ENCODE measurements around the gene OBSCN. TPM values are rescaled to one million over a fixed set of nuclear protein-coding genes. Genes with fewer than 3 reads are reported as not detected.

The OBSCN gene
- total and polyA plus RNA-seq, 2 donors (not counting 3 experiments of a cell fraction or from before 2014, with no cell fraction given), result 1.5 to 2.9 TPM

GRCh38 chr1:228264090-228264829 is 56.4 kb downstream of the OBSCN start:
- dilution Hi-C loops (cut with MboI; ENCODE audit: extremely low pct_ligation_motif_present, low sequenced_read_pairs), result no loop called here
- BruUV-seq (replicated peaks), result no TSS peak

More at GRCh38 chr1:228264090-228264829, 56.4 kb downstream of the OBSCN start:
- Histone ChIP-seq H3K27me3 (ENCODE audit: control insufficient read depth in 2 of 2, insufficient read depth in 2 of 2, low read length in 2 of 2) (no peaks in the 10 kb centered on the region), H3K36me3 (ENCODE audit: control insufficient read depth in 2 of 2, extremely low read depth in 1 of 2, insufficient read depth in 2 of 2, low read length in 2 of 2) (no peaks in the 10 kb centered on the region), H4K20me1 (replicated peaks; ENCODE audit: control insufficient read depth, extremely low read depth, insufficient read depth, low read length) (no peaks in the 10 kb centered on the region), H3K9ac (replicated peaks; ENCODE audit: extremely low read depth, insufficient read depth, low read length) (no peak overlapping the region), H2AFZ (ENCODE audit: low read depth, low read length) (no peak overlapping the region), H3K27ac (ENCODE audit: insufficient read depth, low read depth, low read length) (no peak overlapping the region), H3K4me3 (replicated peaks in 1 of 3; ENCODE audit: insufficient read depth in 1 of 3, low read depth in 1 of 3, low read length in 3 of 3) (no peak overlapping the region), H3K9me1 (replicated peaks; ENCODE audit: control insufficient read depth, extremely low read depth, insufficient read depth, low read length) (no peaks in the 10 kb centered on the region), H3K4me1 (ENCODE audit: control insufficient read depth, extremely low read depth, insufficient read depth, low read length) (no peaks in the 10 kb centered on the region), H3K9me3 (replicated peaks; ENCODE audit: control insufficient read depth, insufficient read depth, low read length) (no peaks in the 10 kb centered on the region), H3K4me2 (ENCODE audit: insufficient read depth, low read length) (no peak overlapping the region), H3K79me2 (ENCODE audit: control insufficient read depth, insufficient read depth, low read length) (no peaks in the 10 kb centered on the region)
- DNase-seq (ENCODE audit: low read depth, low spot score), result no peak
- TF ChIP-seq POLR2AphosphoS5 (IDR thresholded peaks at IDR 0.05; ENCODE audit: insufficient read depth, low read depth, low read length), result no peak
- no peak for TF ChIP-seq MYC (IDR thresholded peaks at IDR 0.05; ENCODE audit: low read depth, low read length)
- TF ChIP-seq JUN (IDR thresholded peaks at IDR 0.05; ENCODE audit: borderline replicate concordance, insufficient read depth, insufficient read length, low read depth), result no peak
- TF ChIP-seq CTCF (IDR thresholded peaks at IDR 0.05; ENCODE audit: extremely low read depth in 1 of 2, insufficient read depth in 1 of 2, low read depth in 1 of 2, low read length in 2 of 2), result no peak
- TF ChIP-seq MAX (IDR thresholded peaks at IDR 0.05; ENCODE audit: insufficient read depth, insufficient read length), result no peak
- no peak for TF ChIP-seq FOS (IDR thresholded peaks at IDR 0.05; ENCODE audit: borderline replicate concordance, insufficient read depth, low read length)
- TF ChIP-seq POLR2A (IDR thresholded peaks at IDR 0.05; ENCODE audit: low read depth, low read length), result no peak
- TF ChIP-seq GATA2 (IDR thresholded peaks at IDR 0.05; ENCODE audit: insufficient read depth, insufficient read length, low read depth, low read length), result no peak
- TF ChIP-seq EZH2 (IDR thresholded peaks at IDR 0.05; ENCODE audit: borderline replicate concordance, low read depth, low read length, severe bottlenecking), result no peak
- ChIA-PET POLR2A (no interaction called here), CTCF (interaction anchor here (1.2 to 1.5 kb wide), 2 partner anchors 129 to 250 kb away, joined by 3 to 6 read pairs; no protein-coding TSS in a partner anchor)
- intact Hi-C loops (cut with micrococcal nuclease), result no loop called here
- no peak for FAIRE-seq
